Measurements from ENCODE around the gene NSRP1.
A peak's percentile ranks its signal among the peaks of the same experiment; 100 is the strongest.

The NSRP1 gene

DNA sequence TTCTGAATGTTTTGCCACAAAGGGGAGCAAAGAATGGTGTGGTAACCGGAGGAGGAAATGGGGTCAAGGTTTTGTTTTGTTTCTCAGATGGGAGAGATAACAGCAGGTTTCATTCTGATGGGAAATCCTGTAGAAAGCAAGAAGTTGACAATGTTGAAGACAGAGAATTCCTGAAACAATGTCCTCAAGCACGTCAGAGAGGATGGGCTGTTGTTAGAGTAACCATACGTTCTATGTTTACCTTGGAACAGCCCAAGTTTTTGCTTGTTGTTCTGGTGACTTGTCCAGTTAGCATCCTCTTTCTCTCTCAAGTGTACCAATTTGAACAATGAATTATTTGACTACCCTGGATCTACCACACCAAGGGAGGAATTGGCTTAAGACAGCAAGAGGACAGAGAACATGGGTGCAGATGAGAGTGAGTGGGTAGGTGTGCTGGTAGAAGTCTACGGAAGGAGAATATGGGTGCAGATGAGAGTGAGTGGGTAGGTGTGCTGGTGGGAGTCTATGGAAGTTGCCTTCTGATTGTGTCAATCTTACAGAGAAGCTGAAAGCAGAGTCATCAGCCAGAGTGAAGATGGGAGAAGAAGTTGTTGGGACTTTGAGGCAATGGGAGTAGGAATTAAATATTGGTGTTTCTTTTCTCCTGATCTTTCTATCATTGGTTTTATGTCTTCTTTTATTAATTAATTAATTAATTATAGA, 14.8 kb upstream of the NSRP1 start:
- no peak for DNase-seq (ENCODE audit: low read depth)
- TF ChIP-seq, protein P1, sequence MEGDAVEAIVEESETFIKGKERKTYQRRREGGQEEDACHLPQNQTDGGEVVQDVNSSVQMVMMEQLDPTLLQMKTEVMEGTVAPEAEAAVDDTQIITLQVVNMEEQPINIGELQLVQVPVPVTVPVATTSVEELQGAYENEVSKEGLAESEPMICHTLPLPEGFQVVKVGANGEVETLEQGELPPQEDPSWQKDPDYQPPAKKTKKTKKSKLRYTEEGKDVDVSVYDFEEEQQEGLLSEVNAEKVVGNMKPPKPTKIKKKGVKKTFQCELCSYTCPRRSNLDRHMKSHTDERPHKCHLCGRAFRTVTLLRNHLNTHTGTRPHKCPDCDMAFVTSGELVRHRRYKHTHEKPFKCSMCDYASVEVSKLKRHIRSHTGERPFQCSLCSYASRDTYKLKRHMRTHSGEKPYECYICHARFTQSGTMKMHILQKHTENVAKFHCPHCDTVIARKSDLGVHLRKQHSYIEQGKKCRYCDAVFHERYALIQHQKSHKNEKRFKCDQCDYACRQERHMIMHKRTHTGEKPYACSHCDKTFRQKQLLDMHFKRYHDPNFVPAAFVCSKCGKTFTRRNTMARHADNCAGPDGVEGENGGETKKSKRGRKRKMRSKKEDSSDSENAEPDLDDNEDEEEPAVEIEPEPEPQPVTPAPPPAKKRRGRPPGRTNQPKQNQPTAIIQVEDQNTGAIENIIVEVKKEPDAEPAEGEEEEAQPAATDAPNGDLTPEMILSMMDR (IDR thresholded peaks at IDR 0.05; ENCODE audit: control insufficient read depth, extremely low read depth, insufficient read depth) = no peak
- H3K4me3 ChIP-seq (ENCODE audit: low read depth, low read length) = no peak overlapping the region

DNA sequence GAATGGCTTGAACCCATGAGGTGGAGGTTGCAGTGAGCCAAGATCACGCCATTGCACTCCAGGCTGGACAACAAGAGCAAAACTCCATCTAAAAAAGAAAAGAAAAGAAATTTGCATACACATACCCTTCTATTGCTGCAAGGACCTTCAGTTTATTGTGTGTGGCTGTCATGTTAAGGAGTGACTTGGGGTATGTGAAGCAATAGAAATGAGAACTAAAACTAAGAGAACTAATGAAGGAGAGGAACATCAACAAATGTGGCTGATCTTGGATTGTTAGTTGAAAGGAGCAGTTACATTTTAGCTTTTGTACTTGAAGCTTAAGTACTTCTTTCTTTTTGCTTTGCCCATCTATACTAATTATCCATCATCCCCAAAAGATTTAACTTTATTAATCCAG, 12.7 kb upstream of the NSRP1 start:
- TF ChIP-seq, protein P1 (IDR thresholded peaks at IDR 0.05; ENCODE audit: control insufficient read depth, extremely low read depth, insufficient read depth) = no peak
- no peak overlapping the region for H3K4me3 ChIP-seq (ENCODE audit: low read depth, low read length)
- no peak for DNase-seq (ENCODE audit: low read depth)

DNA sequence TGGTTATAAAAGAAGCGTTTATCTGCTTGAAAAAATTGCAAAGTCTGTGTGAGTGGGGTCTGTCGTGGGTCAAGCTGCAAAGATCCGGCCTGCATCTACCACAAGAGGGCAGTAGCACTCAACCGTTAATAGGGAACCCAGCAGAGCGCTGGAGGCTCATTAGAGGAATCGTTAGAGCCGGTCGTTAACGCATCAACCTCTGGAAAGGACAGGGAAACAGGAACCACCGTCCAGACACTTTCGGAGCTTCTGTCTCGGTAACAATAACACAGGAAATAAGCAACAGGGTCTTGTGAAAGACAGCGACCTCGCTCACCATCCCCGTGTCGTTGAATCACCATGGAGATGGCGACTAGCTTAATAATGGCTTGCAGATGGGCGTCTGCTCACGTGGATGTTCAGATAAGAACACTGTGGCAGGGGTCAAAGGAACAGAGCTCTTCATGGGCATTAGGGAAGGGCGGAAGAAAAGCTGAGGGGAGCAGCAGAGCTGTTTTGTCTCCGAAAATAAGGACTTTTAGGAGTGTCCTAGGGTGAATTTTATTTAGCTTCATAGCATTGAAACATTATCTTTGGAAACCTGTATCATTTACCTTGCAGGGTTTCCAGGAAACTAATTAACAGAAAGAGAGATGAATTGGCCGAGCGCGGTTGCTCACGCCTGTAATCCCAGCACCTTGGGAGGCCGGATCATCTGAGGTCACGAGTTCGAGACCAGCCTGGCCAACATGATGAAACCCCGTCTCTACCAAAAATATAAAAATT, 11.9 kb upstream of the NSRP1 start:
- H3K4me3 ChIP-seq (ENCODE audit: low read depth, low read length) = peak overlapping the region; percentile 37
- TF ChIP-seq, protein P1 (IDR thresholded peaks at IDR 0.05; ENCODE audit: control insufficient read depth, extremely low read depth, insufficient read depth) = peak; percentile 93
- no peak for DNase-seq (ENCODE audit: low read depth)

DNA sequence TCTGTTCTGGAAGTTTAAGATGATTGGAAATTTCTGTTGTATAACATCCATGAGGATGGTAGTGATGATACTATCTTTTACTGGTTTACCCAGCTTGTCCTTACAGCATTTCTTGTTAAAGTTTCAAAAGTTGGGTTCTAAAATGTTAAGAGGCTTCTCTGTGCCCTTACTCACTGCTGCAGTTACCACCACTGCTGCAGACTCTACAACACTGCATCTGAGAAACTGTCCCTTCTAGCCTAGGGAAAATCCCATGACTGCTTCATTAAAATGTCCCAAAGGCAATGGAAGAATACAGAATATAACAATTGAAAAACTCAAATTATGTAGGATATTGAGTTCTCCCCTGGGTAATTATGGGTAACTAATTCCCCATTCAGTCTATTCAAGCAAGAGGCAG, 3.8 kb upstream of the NSRP1 start:
- no peak overlapping the region for H3K4me3 ChIP-seq (ENCODE audit: low read depth, low read length)
- TF ChIP-seq, protein P1 (IDR thresholded peaks at IDR 0.05; ENCODE audit: control insufficient read depth, extremely low read depth, insufficient read depth) = no peak
- no peak for DNase-seq (ENCODE audit: low read depth)

DNA sequence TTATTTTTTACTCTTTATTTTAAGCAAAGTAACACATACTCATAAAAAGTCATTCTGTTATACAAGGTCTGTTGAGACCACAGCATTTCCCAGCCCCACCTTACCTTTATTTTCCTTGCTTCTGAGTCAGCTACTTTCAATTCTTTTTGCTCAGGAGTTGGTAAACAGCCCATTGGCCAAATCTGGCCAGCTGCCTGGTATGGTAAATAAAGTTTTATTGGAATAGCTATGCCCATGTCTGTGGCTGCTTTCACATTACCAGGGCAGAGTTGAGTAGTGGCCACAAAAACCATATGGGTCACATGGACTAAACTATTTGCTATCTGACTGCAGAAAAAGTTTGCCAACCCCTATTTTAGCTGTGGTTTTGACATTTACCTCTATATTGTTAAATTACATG, 3.4 kb upstream of the NSRP1 start:
- DNase-seq (ENCODE audit: low read depth) = peak; percentile 84
- TF ChIP-seq, protein P1 (IDR thresholded peaks at IDR 0.05; ENCODE audit: control insufficient read depth, extremely low read depth, insufficient read depth) = no peak
- H3K4me3 ChIP-seq (ENCODE audit: low read depth, low read length) = no peak overlapping the region

DNA sequence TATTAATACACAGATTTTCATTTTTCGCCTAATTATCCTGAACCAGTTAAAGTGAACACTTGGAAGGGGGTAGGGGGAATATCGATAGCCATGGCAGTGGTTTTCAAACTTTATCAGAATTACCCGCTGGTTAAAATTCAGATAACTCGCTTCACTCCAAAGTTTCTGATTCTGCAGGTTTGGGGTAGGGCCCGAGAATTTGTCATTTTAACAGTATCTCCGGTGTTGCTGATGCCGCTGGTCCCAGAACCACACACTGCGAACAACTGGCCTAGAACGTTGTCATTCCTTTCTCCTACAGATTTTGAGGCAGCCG, 313 bp upstream of the NSRP1 start:
- no peak for DNase-seq (ENCODE audit: low read depth)
- TF ChIP-seq, protein P1 (IDR thresholded peaks at IDR 0.05; ENCODE audit: control insufficient read depth, extremely low read depth, insufficient read depth) = no peak
- H3K4me3 ChIP-seq (ENCODE audit: low read depth, low read length) = peak overlapping the region; percentile 82
